GM23338 (cell line): ENCODE data around the gene ZNF746.
"Not testable (repeated sequence)": the region's sequence is repeated elsewhere in the genome, so short reads cannot be mapped to it uniquely, and the experiment has no call there.

Source experiments
- CREB1 ChIP-seq: fragments of 250-450 bp; sonication (Bioruptor Pico); IDR thresholded peaks from 2 replicates; pipeline ENCODE4 v1.5.0; 2020; ENCODE audit warnings: low read depth, mild to moderate bottlenecking, moderate library complexity
- ETS1 ChIP-seq: IDR thresholded peaks from 2 replicates; pipeline ENCODE4 v1.6.1; 2016; ENCODE audit warnings: antibody characterized with exemption
- EZH2 ChIP-seq: fragments of 200-600 bp; sonication (generic); IDR thresholded peaks from one replicate; pipeline ENCODE4 v1.8.0; 2017; ENCODE audit warnings: antibody characterized with exemption, mild to moderate bottlenecking, low read depth; ENCODE audit not compliant: unreplicated experiment
- EZH2phosphoT487 ChIP-seq: fragments of 200-600 bp; sonication (generic); IDR thresholded peaks from one replicate; pipeline ENCODE4 v1.8.1; 2018; ENCODE audit warnings: antibody characterized with exemption; ENCODE audit not compliant: unreplicated experiment
- JUNB ChIP-seq: IDR thresholded peaks from one replicate; pipeline ENCODE4 v1.6.1; 2016; ENCODE audit warnings: antibody characterized with exemption; ENCODE audit not compliant: unreplicated experiment
- POLR2AphosphoS5 ChIP-seq: IDR thresholded peaks from 2 replicates; pipeline ENCODE4 v1.6.1; 2016; ENCODE audit warnings: antibody characterized with exemption, low read depth
- TF ChIP-seq, protein P1 (sequence below), 2 experiments: fragments of 200-600 bp in 1 of 2; sonication (generic) in 1 of 2; conservative IDR thresholded peaks; 2 replicates each; pipeline versions ENCODE4 v1.5.1 to v1.6.1; 2016 to 2017; ENCODE audit warnings: antibody characterized with exemption in 2 of 2, low read depth in 2 of 2, mild to moderate bottlenecking in 2 of 2, moderate library complexity in 1 of 2
- TF ChIP-seq, protein P2 (sequence below): IDR thresholded peaks from one replicate; pipeline ENCODE4 v1.6.1; 2018; ENCODE audit warnings: antibody characterized with exemption; ENCODE audit not compliant: unreplicated experiment

DNA sequence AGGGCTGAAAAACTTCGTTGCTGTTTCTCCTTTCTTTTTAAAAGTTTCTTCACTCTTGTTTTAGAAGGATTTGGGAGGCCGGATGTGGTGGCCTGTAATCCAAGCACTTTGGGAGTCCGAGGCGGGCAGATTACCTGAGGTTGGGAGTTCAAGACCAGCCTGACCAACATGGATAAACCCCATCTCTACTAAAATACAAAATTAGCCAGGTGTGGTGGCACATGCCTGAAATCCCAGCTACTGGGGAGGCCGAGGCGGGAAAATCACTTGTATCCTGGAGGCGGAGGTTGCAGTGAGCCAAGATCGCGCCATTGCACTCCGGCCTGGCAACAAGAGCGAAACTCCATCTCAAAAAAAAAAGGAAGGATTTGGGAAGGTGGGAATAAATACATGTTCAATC is 51.6 kb downstream of the ZNF746 start:
- TF ChIP-seq, protein P1, sequence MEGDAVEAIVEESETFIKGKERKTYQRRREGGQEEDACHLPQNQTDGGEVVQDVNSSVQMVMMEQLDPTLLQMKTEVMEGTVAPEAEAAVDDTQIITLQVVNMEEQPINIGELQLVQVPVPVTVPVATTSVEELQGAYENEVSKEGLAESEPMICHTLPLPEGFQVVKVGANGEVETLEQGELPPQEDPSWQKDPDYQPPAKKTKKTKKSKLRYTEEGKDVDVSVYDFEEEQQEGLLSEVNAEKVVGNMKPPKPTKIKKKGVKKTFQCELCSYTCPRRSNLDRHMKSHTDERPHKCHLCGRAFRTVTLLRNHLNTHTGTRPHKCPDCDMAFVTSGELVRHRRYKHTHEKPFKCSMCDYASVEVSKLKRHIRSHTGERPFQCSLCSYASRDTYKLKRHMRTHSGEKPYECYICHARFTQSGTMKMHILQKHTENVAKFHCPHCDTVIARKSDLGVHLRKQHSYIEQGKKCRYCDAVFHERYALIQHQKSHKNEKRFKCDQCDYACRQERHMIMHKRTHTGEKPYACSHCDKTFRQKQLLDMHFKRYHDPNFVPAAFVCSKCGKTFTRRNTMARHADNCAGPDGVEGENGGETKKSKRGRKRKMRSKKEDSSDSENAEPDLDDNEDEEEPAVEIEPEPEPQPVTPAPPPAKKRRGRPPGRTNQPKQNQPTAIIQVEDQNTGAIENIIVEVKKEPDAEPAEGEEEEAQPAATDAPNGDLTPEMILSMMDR (conservative IDR thresholded peaks at IDR 0.05; ENCODE audit: low read depth in 2 of 2), result not testable (repeated sequence)
- TF ChIP-seq, protein P2, sequence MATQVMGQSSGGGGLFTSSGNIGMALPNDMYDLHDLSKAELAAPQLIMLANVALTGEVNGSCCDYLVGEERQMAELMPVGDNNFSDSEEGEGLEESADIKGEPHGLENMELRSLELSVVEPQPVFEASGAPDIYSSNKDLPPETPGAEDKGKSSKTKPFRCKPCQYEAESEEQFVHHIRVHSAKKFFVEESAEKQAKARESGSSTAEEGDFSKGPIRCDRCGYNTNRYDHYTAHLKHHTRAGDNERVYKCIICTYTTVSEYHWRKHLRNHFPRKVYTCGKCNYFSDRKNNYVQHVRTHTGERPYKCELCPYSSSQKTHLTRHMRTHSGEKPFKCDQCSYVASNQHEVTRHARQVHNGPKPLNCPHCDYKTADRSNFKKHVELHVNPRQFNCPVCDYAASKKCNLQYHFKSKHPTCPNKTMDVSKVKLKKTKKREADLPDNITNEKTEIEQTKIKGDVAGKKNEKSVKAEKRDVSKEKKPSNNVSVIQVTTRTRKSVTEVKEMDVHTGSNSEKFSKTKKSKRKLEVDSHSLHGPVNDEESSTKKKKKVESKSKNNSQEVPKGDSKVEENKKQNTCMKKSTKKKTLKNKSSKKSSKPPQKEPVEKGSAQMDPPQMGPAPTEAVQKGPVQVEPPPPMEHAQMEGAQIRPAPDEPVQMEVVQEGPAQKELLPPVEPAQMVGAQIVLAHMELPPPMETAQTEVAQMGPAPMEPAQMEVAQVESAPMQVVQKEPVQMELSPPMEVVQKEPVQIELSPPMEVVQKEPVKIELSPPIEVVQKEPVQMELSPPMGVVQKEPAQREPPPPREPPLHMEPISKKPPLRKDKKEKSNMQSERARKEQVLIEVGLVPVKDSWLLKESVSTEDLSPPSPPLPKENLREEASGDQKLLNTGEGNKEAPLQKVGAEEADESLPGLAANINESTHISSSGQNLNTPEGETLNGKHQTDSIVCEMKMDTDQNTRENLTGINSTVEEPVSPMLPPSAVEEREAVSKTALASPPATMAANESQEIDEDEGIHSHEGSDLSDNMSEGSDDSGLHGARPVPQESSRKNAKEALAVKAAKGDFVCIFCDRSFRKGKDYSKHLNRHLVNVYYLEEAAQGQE, result not testable (repeated sequence)
- not testable (repeated sequence) for TF ChIP-seq EZH2; POLR2AphosphoS5; CREB1 (CRISPR knock-in tag); EZH2phosphoT487; JUNB; ETS1
